HG03378 (cell line): ENCODE results near the gene CTBP1.

ENCODE experiments used
- ATAC-seq: cut with Tn5 transposase; IDR thresholded peaks from one replicate; pipeline ENCODE4 v1.9.1; 2021; ENCODE audit warnings: mild to moderate bottlenecking, moderate library complexity; ENCODE audit not compliant: unreplicated experiment

Gene CTBP1

DNA sequence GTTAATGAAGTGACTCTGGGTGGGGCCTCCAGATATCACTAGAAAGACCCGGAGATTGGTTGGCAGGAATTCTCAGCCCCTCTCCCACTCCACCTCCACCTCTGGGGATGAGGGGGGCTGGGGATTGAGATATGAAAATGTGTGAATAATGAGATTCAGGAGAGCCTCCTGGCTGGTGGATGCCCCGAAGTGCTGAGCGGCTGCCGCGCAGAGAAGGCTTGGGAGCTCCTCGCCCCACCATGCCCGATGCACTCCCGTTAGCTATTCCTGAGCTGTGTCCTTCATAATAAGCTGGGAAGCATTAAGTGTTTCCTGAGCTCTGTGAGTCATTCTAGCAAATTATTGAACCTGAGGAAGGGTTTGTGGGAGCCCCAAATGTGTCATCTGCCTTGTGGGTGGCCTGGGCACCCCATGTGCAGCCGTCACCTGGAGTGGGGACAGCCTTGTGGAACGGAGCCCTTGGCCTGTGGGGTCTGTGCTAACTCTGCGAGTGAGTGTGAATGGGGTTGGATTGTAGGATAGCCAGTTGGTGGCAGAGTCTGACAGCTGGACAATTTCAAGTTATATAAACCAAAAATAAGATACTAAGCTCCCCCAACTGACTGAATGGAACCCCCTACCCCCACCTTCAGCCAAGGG, 36.3 kb upstream of the CTBP1 start:
- ATAC-seq: no peak

DNA sequence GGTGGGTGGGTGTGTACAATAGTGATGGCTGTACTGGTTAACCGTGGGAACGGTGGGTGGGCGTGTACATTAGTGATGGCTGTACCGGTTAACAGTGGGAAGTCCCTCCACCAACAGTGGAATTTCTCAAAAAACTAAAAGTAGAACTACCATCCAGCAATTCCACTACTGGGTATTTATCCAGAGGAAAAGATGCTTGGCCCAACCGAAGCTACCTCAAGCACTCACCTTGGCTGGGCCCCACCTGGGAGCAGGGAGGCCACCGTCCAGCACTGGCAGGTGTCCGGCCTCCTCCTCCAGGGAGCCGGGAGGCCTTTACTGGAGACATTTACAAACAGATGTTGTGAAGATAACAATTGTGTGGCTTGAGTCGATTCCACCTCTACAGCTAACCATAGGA, 34.8 kb upstream of the CTBP1 start:
- no peak for ATAC-seq

DNA sequence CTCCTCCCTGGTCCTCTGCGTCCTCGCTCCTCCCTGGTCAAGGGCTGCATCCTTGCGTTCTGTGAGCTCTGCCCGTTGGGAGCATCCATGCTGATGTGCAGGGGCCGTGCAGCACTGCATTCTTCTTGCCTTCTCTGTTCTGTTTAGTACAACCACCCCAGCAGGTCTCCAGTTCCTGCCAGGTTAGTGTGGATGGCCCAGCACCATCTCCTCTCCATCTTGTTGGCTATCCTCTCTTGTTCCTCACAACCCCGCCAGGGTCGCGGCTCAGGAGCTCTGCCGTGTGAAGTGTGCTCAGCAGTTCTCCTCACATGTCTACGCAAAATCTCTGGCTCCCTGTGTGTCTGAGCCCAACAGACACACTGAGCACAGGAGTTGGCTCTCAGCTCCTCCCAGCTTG, 30.3 kb upstream of the CTBP1 start:
- ATAC-seq: no peak

DNA sequence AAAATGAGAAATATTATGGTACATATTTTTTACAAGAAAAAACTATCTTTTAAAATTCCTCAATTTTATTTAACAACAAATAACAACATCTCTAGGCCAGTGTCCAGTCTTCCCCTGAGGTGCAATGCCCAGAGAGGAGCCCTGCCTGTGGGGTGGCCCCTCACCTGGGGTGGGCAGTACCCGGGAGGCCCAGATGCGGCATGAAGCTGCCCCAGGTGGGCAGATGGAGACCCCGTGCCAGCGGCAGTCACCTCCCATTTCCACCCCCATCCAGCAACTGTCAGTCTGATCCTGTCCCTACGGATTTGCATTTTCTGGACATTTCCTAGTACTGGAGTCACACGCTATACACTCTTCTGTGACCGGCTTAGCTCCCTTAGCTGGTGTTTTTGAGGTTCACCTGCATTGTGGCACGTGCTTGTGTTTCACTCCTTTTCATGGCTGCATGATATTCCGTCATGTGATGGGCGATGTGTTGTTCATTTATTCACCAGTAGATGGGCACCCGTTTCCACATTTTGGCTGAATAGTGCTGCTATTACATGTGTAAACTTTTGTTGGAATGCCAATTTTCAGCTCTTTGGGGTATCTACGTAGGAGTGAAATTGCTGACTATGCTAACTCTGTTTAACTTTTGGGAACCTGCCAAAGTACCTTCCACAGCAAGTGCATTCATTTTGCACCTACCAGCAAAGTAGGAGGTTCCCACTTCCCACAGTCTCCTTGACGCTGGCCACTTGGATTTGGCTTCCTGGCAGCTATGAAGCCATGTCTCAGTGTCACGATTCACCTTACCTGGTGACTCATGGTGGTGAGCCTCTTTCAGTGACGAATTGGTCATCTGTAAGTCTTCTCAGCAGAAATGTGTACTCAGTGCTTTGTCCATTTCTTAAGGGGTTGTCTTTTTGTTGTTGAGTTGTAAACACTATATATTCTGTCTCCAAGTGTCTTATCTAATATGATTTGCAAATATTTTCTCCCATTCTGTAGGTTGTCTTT, 29.0 kb upstream of the CTBP1 start:
- ATAC-seq: no peak

DNA sequence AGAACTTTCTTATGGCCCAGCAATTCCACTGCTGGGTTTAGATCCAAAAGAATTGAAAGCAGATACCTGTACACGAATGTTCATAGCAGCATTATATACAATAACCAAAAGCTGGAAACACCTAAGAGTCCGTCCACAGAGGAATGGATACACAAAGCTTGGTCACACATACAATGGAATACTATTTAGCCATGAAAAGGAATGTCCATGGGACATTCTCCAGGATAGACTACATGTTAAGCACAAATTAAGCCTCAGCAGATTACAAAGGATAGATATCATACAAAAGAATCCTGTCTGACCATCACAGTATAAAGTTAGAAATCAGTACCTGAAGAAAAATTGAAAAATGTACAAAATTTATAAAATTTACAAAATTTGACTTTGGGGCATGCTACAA, 28.1 kb upstream of the CTBP1 start:
- ATAC-seq: no peak

DNA sequence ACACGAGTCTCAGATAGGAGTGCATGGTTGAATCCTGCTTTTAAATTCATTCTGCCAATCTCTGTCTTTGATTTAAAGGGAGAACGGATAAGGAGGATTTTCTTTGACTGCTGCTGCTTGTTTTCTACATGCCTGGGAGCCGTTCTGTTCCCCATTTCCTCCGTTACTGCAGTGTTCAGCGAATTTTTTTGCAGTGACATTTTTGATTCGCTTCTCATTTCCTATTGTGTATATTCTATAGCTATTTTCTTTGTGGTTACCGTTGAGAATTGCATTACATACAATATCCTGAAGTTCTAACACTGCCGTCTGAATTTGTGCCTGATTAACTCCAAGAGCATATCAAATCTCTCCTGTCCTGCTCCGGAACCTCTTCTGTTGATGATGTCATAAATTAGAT, 25.9 kb upstream of the CTBP1 start:
- ATAC-seq: no peak

DNA sequence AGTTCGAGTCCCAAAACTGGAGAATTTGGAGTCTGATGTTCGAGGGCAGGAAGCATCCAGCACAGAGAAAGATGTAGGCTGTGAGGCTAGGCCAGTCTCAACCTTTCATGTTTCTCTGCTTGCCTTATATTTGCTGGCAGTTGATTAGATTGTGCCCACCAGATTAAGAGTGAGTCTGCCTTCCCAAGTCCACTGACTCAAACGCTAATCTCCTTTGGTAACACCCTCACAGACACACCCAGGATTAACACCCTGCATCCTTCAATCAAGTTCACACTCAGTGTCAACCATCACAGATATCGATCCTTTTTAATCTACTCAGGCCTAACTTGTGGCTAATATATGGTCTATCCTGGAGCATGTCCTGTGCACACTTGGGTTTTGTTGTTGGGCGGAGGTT, 22.8 kb upstream of the CTBP1 start:
- no peak for ATAC-seq

DNA sequence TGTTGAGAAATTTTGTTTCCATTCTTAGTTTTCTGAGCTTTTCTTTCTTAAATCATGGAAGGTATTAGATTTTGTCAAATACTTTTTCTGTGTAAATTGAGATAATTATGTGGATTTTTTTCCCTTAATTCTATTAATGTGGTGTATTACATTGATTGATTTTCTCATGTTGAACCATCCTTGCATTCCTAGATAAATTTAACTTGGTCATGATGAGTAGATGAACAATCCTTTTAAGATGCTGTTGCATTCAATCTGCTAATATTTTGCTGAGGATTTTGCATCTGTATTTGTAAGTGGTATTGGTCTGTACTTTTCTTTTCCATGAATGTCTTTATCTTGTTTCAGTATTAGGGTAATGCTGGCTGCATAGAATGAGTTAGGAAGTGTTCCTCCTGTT, 20.3 kb upstream of the CTBP1 start:
- no peak for ATAC-seq

DNA sequence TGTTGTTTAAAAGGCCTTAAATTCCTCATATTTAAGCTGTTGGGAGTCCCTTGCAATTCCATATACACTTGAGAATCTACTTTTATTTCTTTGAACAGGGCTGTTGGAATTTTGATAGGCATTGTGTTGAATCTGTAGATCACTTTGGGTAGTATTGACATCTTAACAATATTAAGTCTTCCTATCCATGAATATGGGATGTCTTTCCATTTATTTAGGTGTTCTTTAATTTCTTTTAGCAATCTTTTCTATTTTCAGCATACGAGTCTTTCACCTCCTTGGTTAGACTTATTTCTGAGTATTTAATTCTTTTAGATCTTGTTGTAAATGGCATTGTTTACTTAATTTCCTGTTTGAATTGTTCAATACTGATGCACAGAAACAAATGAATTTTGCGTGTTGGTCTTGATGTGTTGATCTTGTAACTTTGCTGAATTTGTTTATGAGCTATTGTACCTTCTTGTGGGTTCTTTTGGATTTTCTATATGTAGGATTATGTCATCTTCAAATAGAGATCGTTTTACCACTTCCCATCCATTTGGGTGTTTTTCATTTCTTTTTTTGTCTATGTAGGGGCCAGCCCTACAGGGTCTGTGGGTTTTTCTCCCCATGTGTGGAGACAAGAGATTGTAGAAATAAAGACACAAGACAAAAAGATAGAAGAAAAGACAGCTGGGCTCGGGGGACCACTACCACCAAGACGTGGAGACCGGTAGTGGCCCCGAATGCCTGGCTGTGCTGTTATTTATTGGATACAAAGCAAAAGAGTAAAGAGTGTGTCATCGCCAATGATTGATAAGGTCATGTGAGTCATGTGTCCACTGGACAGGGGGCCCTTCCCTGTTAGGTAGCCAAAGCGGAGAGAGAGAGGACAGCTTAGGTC, 18.2 kb upstream of the CTBP1 start:
- ATAC-seq: no peak

DNA sequence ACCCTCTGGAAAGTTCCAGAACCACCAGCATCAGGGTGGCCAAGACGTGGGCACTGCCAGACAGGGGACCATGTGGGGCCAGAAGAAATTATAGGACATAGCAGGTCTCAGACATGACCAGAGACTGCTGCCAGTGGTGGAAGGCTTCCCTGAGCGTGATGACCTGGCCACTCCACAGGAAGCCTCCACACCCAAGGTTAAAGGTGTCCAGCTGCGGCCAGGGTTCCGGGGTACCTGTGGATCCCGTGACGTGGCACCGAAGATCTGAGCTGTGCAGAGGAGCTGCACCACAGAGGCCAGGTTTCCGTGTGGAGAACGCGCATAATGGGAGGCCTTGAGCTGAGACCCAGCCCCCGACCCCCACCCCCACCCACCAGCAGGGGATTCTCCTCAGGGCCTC, 16.4 kb upstream of the CTBP1 start:
- no peak for ATAC-seq

DNA sequence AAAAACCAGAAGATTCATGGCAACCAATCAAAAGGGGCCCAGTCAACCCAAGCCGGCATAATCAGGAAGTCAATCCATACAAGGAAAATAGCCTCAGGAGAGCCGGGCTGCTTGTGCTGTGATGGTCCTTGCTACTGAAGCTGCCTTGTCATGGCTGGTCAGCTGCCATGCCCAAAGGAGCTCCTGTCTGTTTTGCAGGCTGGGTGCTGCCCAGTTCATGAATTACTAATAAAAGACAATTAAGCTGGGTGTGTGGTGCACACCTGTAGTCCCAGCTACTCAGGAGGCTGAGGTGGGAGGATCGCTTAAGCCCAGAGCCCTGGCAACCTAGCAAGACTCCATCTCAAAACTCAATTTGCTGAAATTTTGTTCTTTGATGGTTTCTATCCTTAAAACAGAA, 16.0 kb upstream of the CTBP1 start:
- no peak for ATAC-seq

DNA sequence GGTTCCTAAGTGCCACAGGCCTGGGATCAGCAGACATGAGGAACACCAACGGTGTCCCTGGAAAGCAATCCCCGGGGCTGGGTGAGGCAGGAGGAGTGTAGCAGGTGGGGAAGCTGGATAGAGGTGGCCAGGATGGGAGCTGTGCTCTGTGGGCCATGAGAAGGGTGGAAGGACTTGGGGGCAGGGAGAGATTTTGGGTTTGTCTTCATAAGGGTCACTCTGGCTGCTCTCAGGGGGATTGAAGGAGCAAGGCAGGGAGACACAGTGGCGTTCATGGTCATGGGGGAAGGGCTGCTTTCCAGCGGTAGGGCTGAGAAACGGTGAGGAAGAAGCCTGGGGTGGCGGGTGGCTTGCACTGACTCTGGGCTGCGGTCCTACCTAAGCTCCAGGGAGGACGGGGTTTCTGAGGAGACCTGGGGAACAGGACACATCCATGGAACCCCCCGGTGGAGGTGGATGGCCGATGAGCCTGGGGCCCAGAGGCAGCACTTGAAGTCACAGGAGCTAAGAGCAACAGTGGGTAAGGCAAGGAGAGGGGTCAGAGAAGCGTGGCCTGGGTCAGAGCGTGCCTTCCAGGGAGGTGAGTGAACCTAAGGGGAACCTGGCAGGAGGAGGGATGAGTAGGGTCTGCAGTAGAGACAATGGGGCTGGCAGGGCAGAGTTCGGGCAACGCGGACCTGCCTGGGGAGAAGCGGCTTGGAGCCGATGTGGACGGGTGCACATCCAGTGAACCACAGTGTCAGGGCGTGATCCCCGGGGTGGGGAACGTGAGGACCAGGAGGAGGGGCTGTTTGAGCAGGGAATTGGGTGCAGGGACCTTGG, 12.4 kb upstream of the CTBP1 start:
- ATAC-seq: no peak

DNA sequence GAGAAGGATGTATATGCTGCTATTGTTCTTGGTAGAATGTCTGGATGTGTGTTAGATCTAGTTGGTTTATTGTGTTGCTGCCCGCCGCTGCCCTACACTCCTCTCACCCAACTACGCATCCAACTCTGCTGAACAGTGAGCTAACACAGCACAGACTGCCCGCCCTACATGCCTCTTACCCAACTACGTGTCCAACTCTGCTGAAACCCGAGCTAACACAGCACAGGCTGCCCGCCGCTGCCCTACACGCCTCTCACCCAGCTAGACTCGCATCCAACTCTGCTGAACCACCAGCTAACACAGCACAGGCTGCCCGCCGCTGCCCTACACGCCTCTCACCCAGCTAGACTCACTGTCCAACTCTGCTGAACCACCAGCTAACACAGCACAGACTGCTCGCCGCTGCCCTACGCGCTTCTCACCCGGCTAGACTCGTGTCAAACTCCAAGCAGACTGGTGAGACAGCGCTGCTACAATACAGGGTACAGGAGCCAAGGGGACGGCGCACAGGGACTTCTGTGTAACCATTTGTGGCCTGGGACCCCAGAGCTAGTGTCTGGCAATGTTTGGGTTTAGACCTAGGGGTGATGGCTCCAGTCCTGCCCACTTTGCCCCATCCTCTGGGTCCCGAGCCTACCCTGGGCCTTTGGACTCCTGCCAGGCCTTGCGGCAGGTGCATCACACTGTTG, 11.6 kb upstream of the CTBP1 start:
- no peak for ATAC-seq

DNA sequence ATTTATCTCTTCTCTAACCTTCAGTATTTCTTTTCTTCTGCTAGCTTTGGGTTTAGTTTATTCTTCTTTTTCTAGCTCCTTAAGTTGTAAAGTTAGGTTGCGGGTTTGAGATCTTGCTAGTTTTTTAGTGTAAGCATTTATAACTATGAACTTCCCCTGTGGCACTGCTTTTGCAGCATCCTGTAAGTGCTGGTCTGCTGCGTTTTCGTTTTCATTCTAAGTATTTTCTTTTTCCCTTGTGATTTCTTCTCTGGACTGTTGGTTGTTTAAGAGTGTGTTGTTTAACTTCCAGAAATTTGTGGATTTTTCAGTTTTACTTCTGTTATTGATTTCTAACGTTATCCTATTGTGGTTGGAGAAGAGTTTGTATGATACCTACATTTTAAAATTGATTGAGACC, 11.0 kb upstream of the CTBP1 start:
- ATAC-seq: no peak

DNA sequence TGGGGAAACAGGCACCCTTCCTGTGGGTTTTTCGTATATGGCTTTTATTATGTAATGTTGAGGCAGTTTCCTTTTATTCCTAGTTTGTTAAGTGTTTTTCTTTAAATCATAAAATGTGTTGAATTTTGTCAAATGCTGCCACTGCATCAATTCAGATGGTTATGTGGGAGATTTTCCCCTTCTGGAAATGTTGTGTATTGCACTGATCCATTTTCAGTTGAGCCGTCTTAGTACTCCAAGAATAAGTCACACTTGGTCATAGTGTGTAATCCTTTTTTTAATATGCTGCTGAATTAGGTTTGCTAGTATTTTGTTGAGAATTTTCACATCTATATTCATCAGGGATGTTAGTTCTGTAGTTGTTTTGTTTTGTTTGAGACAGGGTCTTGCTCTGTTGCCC, 9.5 kb upstream of the CTBP1 start:
- no peak for ATAC-seq

DNA sequence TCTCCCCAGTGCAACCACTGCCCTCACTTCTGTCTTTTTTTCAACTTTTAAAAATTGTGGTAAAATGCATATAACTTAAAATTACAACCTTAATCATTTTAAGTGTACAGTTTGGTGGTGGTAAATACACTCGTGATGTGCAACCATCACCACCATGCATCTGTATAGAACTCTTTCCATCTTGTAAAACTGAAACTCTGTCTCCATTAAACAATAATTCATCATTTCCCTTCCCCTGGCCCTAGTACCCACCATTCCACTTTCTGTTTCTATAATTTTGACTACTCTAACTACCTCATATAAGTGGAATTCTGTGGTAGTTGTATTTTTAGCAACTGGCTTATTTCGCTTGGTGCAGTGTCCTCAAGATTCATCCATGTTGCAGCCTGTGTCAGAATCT, 6.8 kb upstream of the CTBP1 start:
- no peak for ATAC-seq

DNA sequence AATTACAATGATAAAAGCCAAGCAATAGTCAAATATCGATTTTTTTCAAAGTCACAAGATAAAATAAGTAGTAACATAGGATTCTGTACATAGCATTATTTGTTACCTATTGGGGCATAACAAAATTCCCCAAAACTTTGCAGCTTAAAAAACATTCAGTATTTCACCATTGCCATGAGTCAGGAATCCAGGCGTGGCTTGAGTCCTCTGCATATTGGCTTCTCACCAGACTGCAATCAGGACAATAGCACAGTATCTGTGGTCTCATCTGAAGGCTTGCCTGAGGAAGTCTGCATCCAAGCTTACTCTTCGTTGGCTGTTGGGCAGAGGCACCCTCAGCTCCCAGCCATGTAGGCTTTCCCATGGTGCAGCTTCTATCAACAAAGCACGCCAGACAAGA, 6.2 kb upstream of the CTBP1 start:
- no peak for ATAC-seq

DNA sequence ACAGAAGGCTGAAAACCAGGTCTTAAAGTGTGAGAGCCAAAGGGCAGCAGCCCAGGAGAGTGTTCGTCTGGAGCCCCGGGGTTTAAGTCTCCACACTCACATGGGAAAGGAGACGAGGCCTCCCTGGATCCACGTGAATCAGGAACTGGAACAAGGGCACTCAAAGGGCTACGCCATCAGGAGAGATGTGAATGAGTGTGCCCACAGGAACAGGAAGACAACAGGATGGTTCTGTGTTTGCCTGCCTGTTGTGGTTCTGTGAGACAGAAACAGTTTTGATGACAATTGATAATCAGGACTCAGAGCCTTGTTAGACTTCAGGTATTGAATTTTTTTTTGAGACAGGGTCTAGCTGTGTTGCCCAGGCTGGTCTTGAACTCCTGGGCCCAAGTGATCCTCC, 4.9 kb upstream of the CTBP1 start:
- ATAC-seq: no peak

DNA sequence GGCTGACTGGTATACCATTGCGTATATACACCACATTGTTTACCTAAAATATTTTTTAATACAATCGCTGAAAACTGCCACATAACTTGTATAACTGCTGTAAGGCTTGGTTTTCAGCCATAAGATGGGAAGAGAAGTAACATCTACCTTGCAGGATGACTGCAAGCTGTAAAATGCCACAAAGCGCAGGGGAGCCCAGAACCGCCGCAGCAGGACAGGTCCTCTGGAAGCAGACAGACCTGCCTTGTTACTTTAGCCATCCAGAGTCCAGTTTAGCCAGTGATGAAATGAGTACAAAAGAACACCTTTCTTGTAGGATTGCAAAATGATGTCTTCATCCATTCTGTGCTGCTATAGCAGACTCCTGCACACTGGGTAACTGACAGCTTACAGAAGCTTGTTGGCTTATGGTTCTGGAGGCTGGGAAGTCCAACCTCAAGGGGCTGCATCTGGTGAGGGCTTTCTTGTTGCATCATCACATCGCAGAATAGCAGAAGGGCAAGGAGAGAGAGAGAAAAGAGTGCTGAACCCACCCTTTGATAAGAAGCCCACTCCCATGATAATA, 4.1 kb upstream of the CTBP1 start:
- no peak for ATAC-seq

DNA sequence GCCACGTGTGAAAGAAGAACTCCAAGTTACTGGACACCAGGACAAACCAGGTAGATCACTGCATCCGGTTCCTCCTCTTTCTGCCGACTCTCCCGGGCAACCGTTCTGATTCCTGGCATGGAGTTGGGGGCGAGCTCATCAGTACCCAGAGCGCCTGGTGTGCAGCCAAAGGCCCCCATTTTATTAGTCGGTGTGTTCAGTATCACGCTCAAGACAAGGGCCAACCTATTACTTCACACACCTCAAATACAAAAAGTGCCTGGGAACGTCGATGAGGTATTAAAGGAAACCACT, 2.8 kb upstream of the CTBP1 start:
- ATAC-seq: no peak
